ENCODE measurements around the gene RRP1B. TPM values are rescaled to one million over a fixed set of nuclear protein-coding genes. Genes with fewer than 3 reads are reported as not detected.
"Not testable (repeated sequence)": the region's sequence is repeated elsewhere in the genome, so short reads cannot be mapped to it uniquely, and the experiment has no call there.

RRP1B gene
- total and polyA plus RNA-seq, 12 donors, result 5.7 to 18.6 (median 15.7) TPM

DNA sequence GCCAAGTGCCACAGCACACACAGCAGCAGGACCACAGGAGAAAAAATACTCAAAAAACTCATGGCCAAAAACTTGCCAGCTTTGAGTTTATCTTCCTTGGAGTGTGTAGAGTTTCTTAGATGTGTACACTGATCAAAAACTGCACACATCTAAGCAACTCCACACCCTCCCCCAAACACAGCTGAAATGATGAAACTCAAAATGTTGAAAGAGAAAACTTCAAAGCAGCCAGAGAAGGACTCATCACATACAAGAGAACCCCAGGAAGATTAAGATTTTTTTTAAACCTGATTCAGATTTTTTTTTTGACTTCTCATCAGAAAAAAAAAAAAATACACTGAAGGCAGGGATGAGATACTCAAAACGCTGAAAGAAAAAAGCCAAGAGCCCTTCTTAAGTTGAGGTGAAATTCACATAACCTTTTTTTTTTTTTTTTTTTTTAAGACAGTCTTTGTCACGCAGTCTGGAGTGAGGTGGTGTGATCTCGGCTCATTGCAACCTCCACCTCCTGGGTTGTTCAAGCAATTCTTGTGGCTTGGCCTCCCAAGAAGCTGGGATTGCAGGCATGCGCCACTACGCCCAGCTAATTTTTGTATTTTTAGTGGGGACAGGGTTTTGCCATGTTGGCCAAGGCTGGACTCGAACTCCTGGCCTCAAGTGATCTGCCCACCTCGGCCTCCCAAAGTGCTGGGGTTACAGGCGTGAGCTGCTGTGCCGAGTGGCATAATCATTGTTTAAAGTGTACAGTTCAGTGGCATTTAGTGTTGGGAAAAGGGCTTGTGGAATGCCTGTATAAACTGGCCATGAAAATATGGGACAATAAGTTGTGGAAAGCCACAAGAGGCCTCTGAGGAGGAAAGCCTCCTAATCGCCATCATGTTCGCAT lies 38.6 kb downstream of the RRP1B start:
- Histone ChIP-seq H3K4me1 (replicated peaks in 1 of 2) (peaks cover 0 to 8% of the 10 kb centered on the region in 2 donors), H3K9me3 (replicated peaks in 1 of 3) (no peaks in the 10 kb centered on the region), H3K27me3 (no peaks in the 10 kb centered on the region), H3K27ac (no peak overlapping the region), H3K4me3 (no peak overlapping the region), H3K36me3 (replicated peaks in 1 of 2) (peaks cover 0 to 10% of the 10 kb centered on the region in 2 donors)
- TF ChIP-seq POLR2A (IDR thresholded peaks at IDR 0.05), result no peak
- TF ChIP-seq, protein P1, sequence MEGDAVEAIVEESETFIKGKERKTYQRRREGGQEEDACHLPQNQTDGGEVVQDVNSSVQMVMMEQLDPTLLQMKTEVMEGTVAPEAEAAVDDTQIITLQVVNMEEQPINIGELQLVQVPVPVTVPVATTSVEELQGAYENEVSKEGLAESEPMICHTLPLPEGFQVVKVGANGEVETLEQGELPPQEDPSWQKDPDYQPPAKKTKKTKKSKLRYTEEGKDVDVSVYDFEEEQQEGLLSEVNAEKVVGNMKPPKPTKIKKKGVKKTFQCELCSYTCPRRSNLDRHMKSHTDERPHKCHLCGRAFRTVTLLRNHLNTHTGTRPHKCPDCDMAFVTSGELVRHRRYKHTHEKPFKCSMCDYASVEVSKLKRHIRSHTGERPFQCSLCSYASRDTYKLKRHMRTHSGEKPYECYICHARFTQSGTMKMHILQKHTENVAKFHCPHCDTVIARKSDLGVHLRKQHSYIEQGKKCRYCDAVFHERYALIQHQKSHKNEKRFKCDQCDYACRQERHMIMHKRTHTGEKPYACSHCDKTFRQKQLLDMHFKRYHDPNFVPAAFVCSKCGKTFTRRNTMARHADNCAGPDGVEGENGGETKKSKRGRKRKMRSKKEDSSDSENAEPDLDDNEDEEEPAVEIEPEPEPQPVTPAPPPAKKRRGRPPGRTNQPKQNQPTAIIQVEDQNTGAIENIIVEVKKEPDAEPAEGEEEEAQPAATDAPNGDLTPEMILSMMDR (IDR thresholded peaks at IDR 0.05), result no peak
- WGBS, 4 donors, result 87 to 95% (median 90%) methylated on average over 9 to 11 of the region's 11 CpGs
- intact Hi-C loops (cut with DNase I), result no loop called here
- no peak for DNase-seq

DNA sequence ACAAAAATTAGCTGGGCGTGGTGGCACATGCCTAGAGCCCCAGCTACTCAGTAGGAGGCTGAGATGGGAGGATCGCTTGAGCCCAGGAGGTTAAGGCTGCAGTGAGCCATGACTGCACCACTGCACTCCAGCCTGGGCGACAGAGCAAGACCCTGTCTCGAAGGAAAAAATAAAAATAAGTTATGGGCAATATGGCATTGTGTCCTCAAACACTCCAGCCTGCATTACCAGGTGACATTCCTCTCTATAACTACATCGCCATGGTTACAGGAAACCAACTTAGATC lies 40.1 kb downstream of the RRP1B start:
- WGBS, 4 donors, result 81 to 95% (median 86%) methylated on average over 5 of the region's 5 CpGs

DNA sequence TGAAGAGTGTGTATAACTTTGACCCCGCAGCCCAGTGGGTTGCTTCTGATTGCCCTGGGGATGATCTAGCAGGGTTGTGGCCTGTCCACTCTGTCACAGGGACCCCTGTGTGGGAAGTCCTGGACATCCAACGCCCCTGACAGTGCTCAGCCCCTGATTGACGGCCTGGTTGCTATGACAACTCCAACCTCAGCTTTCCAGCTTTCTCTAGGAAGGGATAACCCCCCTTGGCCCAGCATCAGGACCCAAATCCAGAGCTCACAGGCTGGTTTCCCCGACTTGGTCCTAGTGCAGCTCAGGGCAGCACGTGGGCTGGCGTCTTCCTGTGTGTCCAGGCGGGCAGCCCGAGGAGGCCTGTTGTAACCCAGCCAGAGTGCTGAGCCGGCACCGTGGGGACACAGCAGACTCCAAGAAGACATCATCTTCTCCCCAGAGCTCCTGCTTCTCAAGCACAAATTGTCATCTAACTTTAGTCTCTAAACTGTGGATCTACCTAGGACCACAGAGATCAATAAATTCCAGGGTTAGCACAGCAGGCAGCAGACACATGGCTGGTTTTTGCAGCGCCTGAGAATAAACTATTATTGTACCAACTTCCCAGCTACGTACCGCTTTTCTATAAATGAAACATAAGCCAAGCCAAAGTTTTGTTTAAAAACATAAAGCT lies 40.7 kb downstream of the RRP1B start:
- H3K27ac ChIP-seq, result no peak overlapping the region
- H3K27me3 ChIP-seq, result no peaks in the 10 kb centered on the region
- no peaks in the 10 kb centered on the region for H3K36me3 ChIP-seq (replicated peaks in 1 of 2)
- intact Hi-C loops (cut with DNase I), result no loop called here
- no peak overlapping the region for H3K4me3 ChIP-seq
- H3K4me1 ChIP-seq (replicated peaks in 1 of 2), result peaks cover 0 to 13% of the 10 kb centered on the region in 2 donors
- no peak for DNase-seq
- no peaks in the 10 kb centered on the region for H3K9me3 ChIP-seq (replicated peaks in 1 of 3)
- no peak for TF ChIP-seq POLR2A (IDR thresholded peaks at IDR 0.05)
- TF ChIP-seq, protein P1 (IDR thresholded peaks at IDR 0.05), result no peak
- WGBS, 4 donors, result 79 to 84% (median 83%) methylated on average over 7 to 13 of the region's 13 CpGs

More for the DNA sequence above, 40.1 kb downstream of the RRP1B start:
- H3K27me3 ChIP-seq; H3K4me3 ChIP-seq; DNase-seq; H3K9me3 ChIP-seq (replicated peaks in 1 of 3); H3K36me3 ChIP-seq (replicated peaks in 1 of 2); H3K27ac ChIP-seq; intact Hi-C loops (cut with DNase I): not testable (repeated sequence)
- H3K4me1 ChIP-seq (replicated peaks in 1 of 2), result peaks cover 0 to 13% of the 10 kb centered on the region in 2 donors

DNA sequence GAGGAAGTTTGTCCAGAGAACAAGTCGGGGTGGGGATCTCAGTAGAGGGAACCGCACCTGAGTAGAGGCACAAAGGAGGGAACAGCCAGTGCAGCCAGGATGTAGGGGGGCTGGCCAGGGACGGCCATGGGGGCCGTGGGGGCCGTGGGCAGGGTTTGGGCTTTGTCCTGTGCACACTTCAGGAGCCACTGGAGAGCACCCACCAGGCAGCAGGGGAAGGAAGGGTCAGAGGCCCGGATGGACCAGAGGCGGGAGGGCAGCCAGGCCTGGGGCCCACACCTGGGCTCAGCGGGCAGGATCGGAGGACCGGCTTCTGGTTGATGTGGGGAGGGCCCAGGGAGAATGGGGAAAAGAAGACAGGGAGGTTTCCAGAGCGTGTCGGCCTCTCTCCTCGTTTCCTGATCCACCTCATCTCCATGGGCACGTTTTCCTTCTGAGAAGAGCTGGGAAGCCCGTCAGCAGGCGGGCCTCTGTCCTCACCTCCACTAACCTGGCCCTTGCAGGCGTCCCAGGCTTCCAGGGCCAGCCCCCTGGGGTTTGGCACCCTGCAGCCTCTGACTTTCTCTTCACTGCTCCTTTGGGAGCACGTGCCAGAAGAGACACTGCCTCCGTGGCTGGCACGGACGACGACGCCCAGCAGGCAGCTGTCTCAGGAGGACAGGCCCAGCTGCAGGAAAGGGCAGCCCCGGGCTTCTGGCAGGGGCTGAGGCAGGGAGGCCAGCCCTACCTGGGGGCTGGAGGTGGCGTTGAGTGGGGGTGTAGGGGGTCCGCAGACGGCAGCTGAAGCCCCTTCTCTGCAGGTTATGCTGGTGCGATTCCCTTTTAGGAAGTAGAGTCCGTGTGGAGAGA lies 42.8 kb downstream of the RRP1B start:
- Histone ChIP-seq H3K36me3 (replicated peaks in 1 of 2) (no peaks in the 10 kb centered on the region), H3K4me1 (replicated peaks in 1 of 2) (peaks cover 0 to 13% of the 10 kb centered on the region in 2 donors), H3K27ac (no peak overlapping the region), H3K9me3 (replicated peaks in 1 of 3) (no peaks in the 10 kb centered on the region), H3K4me3 (no peak overlapping the region), H3K27me3 (no peaks in the 10 kb centered on the region)
- intact Hi-C loops (cut with DNase I), result no loop called here
- TF ChIP-seq, protein P1 (IDR thresholded peaks at IDR 0.05), result no peak
- TF ChIP-seq POLR2A (IDR thresholded peaks at IDR 0.05), result no peak
- DNase-seq, result no peak
- 70 to 76% (median 74%) methylated on average over 17 to 29 of the region's 29 CpGs for WGBS, 4 donors
